GM11168 (cell line): ENCODE results near the gene ANTXRL.

Experiments used
- in situ Hi-C: fragments of 300-500 bp; cut with MboI; formaldehyde crosslinking; loops from one replicate; pipeline ENCODE4 v1.12.0; 2022; ENCODE audit warnings: low sequenced_read_pairs; ENCODE audit not compliant: unreplicated experiment

Gene ANTXRL

GRCh38 chr10:46379233-46379848 is 92.5 kb downstream of the ANTXRL start:
- in situ Hi-C loops: loop anchor here (5.0 kb wide), 1 partner anchor 1103 kb away; the partner anchor contains the start of gene ANXA8
